K562 (cell line): ENCODE data around the gene GRK4. TPM values are rescaled to one million over a fixed set of nuclear protein-coding genes. Genes with fewer than 3 reads are reported as not detected.

Source experiments
- ZNF41 ChIP-seq: fragments of 250-450 bp; sonication (Bioruptor Pico); conservative IDR thresholded peaks from 2 replicates; pipeline ENCODE4 v1.4.0; 2020; ENCODE audit warnings: mild to moderate bottlenecking
- polyA plus RNA-seq, 8 experiments: library from polyadenylated mRNA; depleted of rRNA in 4 of 8; stranded (reverse) in 5 of 8; unstranded in 3 of 8; fragments of >200 nt; fragmentation: Nextera tagmentation in 2 of 8; fragmentation: Illumina TruSeq in 1 of 8; extraction: Ambion mirVana in 2 of 8; extraction: Trizol in 1 of 8; gene quantifications; 2 replicates each; pipeline versions ENCODE4 v1.2.1 to v1.2.3, GENCODE V29; 2011 to 2014; ENCODE audit warnings: inconsistent platforms in 1 of 8, missing spikeins in 1 of 8
- total RNA-seq, 7 experiments: library from RNA; depleted of rRNA in 6 of 7; stranded (reverse); fragments of >200 nt in 6 of 7; fragmentation: Illumina TruSeq in 2 of 7; extraction: Trizol in 2 of 7; gene quantifications; 2 replicates each; pipeline versions ENCODE4 v1.2.1 to v1.2.3, GENCODE V29; 2011 to 2021; ENCODE audit warnings: low replicate concordance in 1 of 7
- TF ChIP-seq, protein P1 (sequence below), 2 experiments: fragments of 150-350 bp in 1 of 2; IDR thresholded peaks; 2 replicates each; pipeline ENCODE4 v1.6.1; 2012 to 2016; ENCODE audit warnings: low read depth in 2 of 2, low read length in 2 of 2, mild to moderate bottlenecking in 1 of 2, moderate library complexity in 1 of 2
- TF ChIP-seq, protein P2 (sequence below): fragments of 200-800 bp; sonication (Bioruptor generic); IDR thresholded peaks from 2 replicates; pipeline ENCODE4 v1.6.1; 2017; ENCODE audit warnings: missing genetic modification characterization, missing compliant biosample characterization

Gene GRK4
- total and polyA plus RNA-seq, 9 of the 15 experiments (the other 6 are each of a cell fraction or from before 2014, with no cell fraction given) = 1.1 to 4.8 (median 2.6) TPM

DNA sequence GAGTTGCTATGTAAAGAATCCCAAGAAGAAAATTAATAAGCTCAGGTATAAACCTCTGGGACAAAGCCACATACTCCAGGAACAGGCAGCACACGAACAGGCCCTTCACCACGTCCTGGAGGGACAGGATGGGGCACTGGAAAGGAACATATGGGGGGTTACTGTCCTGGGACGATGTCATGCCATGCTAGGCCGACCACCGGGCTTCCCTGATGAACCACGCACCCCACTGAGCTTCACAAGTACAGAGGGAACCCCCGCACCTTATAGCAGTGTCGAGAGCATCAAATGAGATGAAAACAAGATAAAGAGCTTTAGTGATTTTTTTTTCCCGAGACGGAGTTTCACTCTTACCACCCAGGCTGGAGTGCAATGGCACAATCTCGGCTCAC, 19.3 kb upstream of the GRK4 start (continued):
- TF ChIP-seq, protein P1, sequence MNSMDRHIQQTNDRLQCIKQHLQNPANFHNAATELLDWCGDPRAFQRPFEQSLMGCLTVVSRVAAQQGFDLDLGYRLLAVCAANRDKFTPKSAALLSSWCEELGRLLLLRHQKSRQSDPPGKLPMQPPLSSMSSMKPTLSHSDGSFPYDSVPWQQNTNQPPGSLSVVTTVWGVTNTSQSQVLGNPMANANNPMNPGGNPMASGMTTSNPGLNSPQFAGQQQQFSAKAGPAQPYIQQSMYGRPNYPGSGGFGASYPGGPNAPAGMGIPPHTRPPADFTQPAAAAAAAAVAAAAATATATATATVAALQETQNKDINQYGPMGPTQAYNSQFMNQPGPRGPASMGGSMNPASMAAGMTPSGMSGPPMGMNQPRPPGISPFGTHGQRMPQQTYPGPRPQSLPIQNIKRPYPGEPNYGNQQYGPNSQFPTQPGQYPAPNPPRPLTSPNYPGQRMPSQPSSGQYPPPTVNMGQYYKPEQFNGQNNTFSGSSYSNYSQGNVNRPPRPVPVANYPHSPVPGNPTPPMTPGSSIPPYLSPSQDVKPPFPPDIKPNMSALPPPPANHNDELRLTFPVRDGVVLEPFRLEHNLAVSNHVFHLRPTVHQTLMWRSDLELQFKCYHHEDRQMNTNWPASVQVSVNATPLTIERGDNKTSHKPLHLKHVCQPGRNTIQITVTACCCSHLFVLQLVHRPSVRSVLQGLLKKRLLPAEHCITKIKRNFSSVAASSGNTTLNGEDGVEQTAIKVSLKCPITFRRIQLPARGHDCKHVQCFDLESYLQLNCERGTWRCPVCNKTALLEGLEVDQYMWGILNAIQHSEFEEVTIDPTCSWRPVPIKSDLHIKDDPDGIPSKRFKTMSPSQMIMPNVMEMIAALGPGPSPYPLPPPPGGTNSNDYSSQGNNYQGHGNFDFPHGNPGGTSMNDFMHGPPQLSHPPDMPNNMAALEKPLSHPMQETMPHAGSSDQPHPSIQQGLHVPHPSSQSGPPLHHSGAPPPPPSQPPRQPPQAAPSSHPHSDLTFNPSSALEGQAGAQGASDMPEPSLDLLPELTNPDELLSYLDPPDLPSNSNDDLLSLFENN (IDR thresholded peaks at IDR 0.05; ENCODE audit: low read depth in 2 of 2, low read length in 2 of 2) = no peak
- TF ChIP-seq, protein P2, sequence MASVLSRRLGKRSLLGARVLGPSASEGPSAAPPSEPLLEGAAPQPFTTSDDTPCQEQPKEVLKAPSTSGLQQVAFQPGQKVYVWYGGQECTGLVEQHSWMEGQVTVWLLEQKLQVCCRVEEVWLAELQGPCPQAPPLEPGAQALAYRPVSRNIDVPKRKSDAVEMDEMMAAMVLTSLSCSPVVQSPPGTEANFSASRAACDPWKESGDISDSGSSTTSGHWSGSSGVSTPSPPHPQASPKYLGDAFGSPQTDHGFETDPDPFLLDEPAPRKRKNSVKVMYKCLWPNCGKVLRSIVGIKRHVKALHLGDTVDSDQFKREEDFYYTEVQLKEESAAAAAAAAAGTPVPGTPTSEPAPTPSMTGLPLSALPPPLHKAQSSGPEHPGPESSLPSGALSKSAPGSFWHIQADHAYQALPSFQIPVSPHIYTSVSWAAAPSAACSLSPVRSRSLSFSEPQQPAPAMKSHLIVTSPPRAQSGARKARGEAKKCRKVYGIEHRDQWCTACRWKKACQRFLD (CRISPR knock-in tag) = no peak
- no peak for TF ChIP-seq ZNF41 (CRISPR knock-in tag)
